ENCODE results near the gene HSPA12B.

The HSPA12B gene

GRCh38 chr20:3732327-3733118 is at the start of gene HSPA12B:
HSPA12B (plus strand) TSS chr20:3732685; CDS start chr20:3738675, 5,990 bp downstream.
- DNase-seq = no peak

- DNase-seq = no peak
Observed at GRCh38 chr20:3685341-3685740, 47.1 kb upstream of the HSPA12B start.

- DNase-seq = no peak
Observed at GRCh38 chr20:3686421-3686820, 46.1 kb upstream of the HSPA12B start.

DNA sequence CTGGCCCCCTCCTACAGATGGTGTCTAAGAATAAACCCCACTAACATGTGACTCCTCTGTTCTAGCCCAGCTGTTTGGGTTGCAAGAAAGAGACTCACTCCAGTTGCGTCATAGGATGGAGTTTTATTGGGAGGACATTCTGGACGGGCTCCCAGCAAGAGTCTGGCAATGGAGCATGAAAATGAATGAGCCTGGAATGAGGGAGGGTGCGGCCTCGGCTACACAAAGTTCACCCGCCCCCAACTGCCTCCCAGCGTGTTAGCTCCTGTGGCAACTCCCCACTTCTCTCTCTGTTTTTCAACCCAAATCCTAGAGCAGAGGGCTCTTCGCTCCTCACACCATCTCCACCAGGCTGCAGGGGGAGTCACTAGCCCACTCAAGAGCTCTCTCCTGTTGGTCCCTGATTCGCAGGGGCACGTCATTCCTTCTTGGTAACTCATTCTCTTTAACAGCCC is 45.6 kb upstream of the HSPA12B start:
- no peak for DNase-seq

DNA sequence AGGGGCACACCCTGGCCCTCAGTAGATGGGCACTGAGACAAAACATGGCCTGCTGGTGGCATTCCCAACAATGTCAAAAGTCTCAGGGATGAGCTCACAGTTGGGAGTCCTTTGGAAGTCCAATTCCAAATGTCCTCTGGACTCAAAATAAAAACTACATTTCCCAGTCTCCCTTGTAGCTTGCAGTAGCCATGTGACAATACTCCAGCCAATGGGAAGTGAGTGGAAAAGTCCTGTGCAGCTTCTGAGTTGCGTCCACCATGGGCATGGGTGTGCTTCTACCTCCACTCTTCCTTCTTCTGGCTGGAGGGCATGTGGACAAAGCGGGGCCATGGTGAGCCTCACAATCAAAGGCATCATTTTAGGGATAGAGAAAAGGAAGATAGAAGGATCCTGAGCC is 44.8 kb upstream of the HSPA12B start:
- DNase-seq = no peak

- DNase-seq = no peak
Observed at GRCh38 chr20:3689978-3690377, 42.5 kb upstream of the HSPA12B start.

DNA sequence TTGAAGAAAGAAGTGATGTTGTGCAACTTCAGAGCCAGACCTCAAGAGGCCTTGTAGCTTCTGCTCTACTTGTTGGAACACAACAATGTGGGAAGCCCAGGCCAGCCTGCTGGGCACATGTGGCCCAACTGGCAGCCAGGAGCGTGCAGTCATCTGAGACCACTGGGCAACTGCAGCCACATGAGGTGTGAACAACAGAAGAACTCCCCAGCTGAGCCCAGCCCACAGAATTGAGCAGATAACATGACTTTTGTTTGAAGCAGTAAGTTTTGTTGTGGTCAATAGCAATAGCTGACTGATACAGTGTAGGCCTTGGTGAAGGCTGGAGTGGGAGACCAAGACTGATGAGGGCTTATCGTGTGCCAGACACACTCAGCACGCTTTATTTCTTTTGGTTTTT is 42.1 kb upstream of the HSPA12B start:
- DNase-seq = no peak

- no peak for DNase-seq
Observed at GRCh38 chr20:3691306-3691705, 41.2 kb upstream of the HSPA12B start.

- no peak for DNase-seq
Observed at GRCh38 chr20:3691897-3692296, 40.6 kb upstream of the HSPA12B start.

DNA sequence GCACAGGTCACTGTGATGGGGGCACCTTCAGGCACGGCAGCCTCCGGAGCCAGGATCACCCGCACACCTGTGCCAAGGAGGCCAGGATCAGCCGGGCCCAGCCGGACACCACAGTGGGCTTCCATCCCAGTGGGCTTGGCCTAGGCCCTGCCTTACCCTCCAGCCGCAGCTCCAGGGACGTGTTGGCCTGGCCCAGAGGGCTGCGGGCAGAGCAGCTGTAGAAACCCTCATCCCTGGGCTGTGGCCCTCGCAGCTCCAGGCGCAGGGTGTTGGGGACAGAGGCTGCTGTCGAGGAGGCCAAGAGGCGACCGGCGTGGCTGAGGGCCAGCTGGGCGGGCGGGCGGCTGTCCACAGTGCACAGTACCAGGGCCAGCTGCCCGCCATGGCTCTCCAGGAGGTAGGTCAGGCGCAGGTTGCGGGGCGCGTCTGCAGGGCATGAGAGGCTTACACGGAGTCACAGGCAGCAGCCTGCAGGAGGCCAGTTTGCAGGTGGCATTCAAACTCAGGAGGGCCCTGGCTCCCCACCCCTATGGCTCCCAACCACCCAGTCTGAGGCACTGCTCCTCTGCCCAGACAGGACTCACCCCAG is 39.7 kb upstream of the HSPA12B start:
- no peak for DNase-seq

DNA sequence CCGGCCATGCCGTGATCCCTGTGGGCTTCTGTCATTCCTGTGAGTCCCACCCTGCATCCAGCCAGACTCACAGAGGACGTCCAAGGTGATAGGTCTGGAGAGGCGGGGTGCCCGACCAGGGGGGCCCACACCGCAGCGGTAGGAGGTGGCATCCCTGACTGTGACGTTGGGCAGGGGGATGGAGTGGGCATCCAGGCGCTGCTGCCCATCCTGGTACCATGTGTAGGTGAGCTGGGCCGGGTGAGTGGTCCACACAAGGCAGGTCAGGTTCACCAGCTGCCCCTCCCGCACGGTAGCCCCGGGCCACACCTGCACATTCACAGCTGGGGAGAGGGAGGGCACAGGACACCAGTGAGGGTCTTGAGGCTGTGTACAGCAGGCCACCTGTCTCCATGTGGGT is 39.1 kb upstream of the HSPA12B start:
- DNase-seq = no peak

DNA sequence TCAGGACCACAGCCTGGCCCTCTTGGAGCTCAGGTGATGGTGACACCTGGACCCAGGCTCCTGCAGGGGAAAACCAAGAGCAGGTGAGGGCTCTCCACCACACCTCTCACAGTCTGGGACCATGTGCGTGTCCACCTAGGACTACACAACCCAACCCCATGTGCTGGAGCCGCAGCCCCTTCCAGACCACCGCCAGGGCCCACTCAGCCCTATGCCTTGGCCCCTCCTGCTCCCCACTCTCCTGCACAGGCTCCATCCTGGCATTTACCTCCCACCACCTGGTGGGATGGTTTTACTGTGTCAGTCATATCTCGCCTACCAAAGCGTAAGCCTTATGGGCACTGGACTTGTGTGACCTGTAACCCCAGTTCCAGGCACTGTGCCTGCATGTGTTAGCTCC is 37.6 kb upstream of the HSPA12B start:
- DNase-seq = no peak

GRCh38 chr20:3696200-3696599 is 36.3 kb upstream of the HSPA12B start:
- DNase-seq = no peak

DNA sequence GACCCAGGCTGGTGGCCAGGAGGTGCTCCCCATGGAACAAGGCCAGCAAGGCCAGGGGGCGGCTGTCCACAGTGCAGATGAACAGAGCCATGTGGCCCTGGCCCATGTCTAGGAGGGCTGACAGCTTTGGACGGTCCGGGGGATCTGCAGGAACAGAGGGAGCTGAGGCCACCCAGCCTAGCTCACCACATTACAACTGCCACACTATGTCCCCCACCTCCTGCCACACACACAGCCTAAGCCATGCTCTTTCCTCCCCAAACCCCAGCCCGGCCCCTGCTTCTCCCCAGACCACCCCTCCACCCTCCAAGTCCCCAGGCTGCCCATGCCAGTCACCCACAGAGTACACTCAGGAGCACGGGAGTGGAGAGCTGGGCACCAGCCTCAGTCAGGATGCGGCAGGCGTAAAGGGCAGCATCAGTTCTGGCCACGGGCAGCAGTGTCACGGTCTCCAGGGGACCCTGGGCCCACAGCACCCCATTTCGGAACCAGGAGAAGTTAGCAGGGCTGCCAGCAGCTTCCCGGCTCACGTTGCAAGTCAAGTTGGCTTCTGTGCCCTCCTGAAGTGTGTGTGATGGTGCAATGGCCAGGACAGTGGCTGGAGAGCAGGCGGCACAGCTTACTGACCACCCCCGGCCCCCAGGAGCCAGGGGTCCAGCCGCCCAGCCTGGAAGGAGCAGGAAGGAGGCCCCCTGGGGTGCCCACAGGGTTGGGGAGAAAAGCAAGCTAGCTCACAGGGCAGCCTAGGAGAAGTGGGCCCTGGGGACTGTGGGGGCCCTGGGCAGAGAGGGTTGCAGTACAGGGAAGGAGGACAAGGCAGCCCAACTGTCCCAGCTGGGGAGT is 35.5 kb upstream of the HSPA12B start:
- DNase-seq = no peak

DNA sequence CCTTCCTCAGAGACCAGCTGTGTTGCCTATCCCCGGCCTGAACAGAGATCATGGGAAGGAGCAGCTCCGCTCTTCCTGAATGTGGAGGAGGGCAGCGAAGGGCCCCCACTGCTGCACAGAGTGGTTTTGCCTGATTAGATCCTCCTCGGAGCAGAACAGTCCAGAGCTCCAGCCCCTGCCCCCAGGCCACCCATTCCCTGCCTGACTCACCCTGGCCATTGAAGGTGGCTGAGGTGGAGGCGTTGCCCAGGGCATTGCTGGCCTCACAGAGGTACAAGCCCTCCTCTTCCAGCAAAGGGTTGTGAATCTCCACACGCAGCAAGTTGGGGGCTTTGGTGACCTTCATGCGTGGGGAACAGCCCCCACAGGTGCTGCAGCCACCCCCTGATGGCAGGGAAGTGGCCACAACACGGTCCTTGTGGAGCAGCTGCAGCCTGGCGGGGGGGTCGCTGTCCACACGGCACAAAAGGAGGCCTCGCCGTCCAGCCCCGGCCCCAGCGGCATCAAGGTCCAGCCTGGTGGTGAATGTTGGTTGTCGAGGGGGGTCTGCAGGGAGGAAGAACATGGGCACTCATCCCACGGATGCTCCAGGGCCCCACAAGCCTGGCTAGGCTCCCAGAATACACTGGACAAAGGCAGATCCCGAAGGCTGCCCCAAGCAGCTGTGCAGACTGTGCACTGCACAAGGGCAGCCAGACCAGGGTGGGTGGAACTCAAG is 34.7 kb upstream of the HSPA12B start:
- no peak for DNase-seq

DNA sequence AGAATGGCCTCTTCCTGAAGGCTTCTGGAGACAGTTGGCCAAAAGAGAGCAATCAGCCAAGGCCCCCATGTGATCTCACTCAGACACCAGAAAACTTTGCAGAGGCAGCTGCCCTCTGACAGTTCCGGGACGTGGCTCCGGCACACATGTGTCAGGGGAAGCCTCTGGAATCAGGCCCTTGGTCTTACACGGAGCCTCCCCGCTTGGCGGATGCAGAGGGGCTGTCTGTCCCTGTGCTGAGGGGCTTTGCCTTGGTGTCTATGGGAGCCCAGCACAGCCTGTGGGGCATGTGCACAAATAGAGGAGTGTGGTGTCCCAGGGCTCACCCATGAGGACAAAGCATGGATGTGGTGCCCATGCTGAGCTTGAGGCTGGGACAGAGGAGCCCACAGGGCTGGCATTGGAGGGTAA is 33.9 kb upstream of the HSPA12B start:
- no peak for DNase-seq

DNA sequence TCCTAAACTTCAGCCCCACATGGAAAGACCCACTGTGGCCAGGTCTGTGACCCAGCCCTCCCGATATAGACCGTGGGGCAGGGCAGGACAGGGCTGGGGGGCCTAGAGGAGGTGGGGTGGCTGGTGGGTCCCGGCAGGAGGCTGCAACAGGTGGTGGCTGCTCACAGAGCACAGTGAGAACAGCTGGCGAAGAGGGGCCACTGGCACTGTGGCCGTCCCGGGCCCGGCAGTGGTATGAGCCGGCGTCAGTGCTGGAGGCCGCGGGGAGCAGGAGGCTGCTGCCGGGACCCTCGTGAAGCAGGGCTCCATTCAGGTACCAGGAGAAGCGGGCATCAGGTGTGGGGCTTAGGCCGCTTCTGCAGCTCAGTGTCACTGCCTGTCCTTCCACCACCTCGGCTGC is 33.4 kb upstream of the HSPA12B start:
- DNase-seq = no peak

DNA sequence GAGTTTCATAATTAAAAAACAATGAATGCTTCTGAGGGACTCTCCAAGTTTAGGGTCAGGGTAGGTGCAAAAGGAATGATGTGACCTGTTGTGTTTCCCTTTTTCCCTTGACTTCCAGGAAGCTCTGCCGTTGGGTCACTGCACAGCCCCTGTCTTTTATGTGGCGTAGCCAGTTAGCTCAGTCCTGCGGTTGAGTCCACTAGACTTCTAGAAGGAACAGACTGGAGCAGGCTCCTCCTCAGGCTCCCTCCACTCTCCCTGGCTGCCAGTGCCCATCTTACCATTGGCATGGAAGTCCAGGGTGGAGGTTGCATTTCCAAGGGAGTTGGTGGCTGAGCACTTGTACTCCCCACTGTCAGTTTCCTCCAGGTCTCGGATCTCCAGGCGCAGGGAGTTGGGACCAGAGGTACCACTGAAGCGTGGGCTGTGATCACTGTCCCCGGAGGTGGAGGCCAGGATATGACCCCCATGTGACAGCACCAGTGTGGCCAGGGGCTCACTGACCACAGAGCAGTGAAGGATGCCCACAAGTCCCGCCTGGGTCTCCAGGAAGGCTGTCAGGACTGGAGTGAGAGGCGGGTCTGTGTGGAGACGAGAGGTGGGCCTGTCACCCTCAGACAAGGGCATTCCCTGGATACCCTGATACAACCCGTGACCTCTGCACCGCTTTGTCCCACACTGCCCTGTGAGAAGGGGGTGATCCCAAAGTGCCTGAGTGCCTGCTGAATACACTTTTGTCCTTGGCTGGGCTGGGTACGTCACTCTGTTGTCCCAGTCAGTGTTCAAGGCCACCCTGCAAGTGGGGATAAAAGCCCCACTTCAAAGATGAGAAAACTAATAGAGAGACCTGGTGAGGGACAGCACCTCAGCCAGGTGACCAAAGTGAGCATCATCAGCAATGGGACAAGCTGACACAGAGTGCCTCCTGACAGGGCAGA is 31.2 kb upstream of the HSPA12B start:
- DNase-seq = no peak

DNA sequence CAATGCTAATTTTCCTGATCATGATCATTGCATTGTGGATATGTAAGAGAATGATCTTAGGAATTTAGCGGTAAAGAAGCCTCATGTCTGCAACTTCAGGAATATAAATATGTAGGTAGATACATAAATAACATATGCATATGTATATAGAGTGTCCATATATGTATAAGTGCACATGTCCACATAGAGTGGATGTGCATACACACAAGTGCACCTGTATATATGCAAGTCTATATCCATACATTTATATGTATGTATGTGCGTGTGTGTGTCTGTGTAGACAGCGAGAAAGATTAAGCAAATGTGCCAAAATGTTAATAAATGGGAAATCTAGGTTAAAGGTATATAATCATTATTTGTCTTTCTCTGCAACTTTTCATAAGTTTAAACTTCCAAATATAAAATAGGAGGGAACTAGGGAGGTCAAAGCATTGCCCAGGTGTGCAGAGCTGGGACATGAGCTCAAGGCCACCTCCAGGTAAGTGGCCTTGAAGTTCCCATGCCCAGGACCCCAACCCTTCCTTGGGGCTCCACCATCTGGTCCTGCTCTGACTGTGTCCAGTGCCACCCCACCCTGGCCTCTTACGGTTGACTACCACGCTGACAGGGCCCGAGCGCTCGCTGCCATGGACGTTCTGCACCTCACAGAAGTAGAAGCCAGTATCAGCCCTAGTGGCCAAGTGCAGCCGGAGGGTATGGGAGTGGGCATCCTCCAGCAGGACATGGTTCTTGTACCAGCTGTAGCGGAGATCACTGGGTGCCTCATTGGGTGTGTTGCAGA is 29.7 kb upstream of the HSPA12B start:
- DNase-seq = no peak

DNA sequence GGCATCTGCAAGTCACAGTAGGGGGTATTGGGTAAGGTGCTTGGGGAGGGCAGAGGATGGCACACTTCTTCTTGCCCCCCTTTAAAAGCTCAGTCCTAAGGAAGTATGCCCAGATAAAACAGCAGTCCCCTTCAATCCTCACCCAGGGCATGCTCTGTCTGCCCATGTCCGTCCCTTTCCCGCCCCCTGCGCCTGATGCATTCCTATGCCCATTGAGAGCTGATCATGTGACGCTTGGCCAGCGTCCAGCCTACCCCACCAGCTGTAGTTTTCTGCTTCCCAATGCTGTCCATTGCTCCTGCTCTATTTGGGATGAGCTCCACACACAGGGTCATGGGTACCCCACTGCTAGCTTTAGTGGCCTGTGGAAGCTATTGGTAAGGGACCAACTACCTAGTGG is 28.4 kb upstream of the HSPA12B start:
- DNase-seq = no peak

GRCh38 chr20:3705491-3705969 is 27.0 kb upstream of the HSPA12B start:
- no peak for DNase-seq
